H1 (cell line): ENCODE measurements around the gene GGN. TPM values are rescaled to one million over a fixed set of nuclear protein-coding genes. Genes with fewer than 3 reads are reported as not detected.
A peak's percentile ranks its signal among the peaks of the same experiment; 100 is the strongest.

Source experiments
- CTCF ChIA-PET: fragments of 300-600 bp; sonication (Branson Sonifier 250); formaldehyde crosslinking; loops from one replicate; lab custom pipeline; 2021; ENCODE audit not compliant: partially characterized antibody; lab: Charles Lee
- POLR2A ChIA-PET: fragments of 300-600 bp; sonication (Branson Sonifier 250); formaldehyde crosslinking; loops from one replicate; lab custom pipeline; 2021; ENCODE audit warnings: inconsistent platforms; ENCODE audit not compliant: partially characterized antibody; lab: Charles Lee
- DNase-seq, 2 experiments: peaks; one replicate each; pipeline versions ENCODE4 v3.0.0 to v3.0.0-alpha.2; 2010 to 2022; ENCODE audit warnings: low spot score in 2 of 2, low read depth in 1 of 2, mixed read lengths in 1 of 2
- FAIRE-seq: peaks from 2 replicates; lab custom pipeline; 2011; peaks lifted over from hg19 to GRCh38; lab: Jason Lieb, UNC
- H2AFZ ChIP-seq: 2 replicates; pipeline ENCODE4 v1.8.1; 2012; ENCODE audit warnings: low read length, inconsistent platforms
- H2AK5ac ChIP-seq: 2 replicates; pipeline ENCODE4 v1.6.1; 2013; ENCODE audit warnings: low read depth, low read length
- H2BK120ac ChIP-seq: replicated peaks from 2 replicates; pipeline ENCODE3; 2013; ENCODE audit warnings: low read depth, low read length, inconsistent platforms
- H2BK12ac ChIP-seq: 2 replicates; pipeline ENCODE4 v1.6.1; 2013; ENCODE audit warnings: low read depth, low read length
- H2BK15ac ChIP-seq: 2 replicates; pipeline ENCODE4 v1.6.1; 2013; ENCODE audit warnings: low read length
- H2BK20ac ChIP-seq: 2 replicates; pipeline ENCODE4 v1.6.1; 2013; ENCODE audit warnings: low read length
- H2BK5ac ChIP-seq: 2 replicates; pipeline ENCODE4 v1.6.1; 2013; ENCODE audit warnings: low read depth, low read length
- H3K14ac ChIP-seq: 2 replicates; pipeline ENCODE4 v1.6.1; 2013; ENCODE audit warnings: inconsistent platforms; ENCODE audit not compliant: insufficient read length
- H3K18ac ChIP-seq: 2 replicates; pipeline ENCODE4 v1.6.1; 2013; ENCODE audit warnings: low read length; ENCODE audit errors: extremely low read depth
- H3K23ac ChIP-seq: 2 replicates; pipeline ENCODE4 v1.6.1; 2013; ENCODE audit warnings: inconsistent platforms; ENCODE audit not compliant: insufficient read length
- H3K23me2 ChIP-seq: 2 replicates; pipeline ENCODE4 v1.6.1; 2013; ENCODE audit warnings: low read depth, low read length
- H3K27ac ChIP-seq: 2 replicates; pipeline ENCODE4 v1.6.1; 2011; ENCODE audit warnings: low read depth, low read length, inconsistent platforms
- H3K27me3 ChIP-seq, 4 experiments: replicated peaks in 1 of 4; 1 replicate in 1 of 4; 2 replicates in 3 of 4; pipeline versions ENCODE4 v1.6.1 to v1.8.1; 2011 to 2013; ENCODE audit warnings: low read length in 3 of 4, mild to moderate bottlenecking in 3 of 4, inconsistent platforms in 2 of 4, mixed read lengths in 2 of 4, moderate library complexity in 1 of 4; ENCODE audit not compliant: control insufficient read depth in 3 of 4, insufficient read depth in 3 of 4; ENCODE audit errors: extremely low read depth in 1 of 4
- H3K36me3 ChIP-seq, 4 experiments: 2 replicates each; pipeline versions ENCODE4 v1.6.1 to v1.8.1; 2011 to 2013; ENCODE audit warnings: mild to moderate bottlenecking in 4 of 4, low read length in 3 of 4, moderate library complexity in 2 of 4, control low read depth in 1 of 4, inconsistent platforms in 1 of 4; ENCODE audit not compliant: insufficient read depth in 4 of 4, control insufficient read depth in 2 of 4
- H3K4ac ChIP-seq: replicated peaks from 2 replicates; pipeline ENCODE3; 2013; ENCODE audit warnings: low read length, low read depth, mixed read lengths, inconsistent platforms; ENCODE audit not compliant: insufficient read length
- H3K4me1 ChIP-seq, 4 experiments: replicated peaks in 1 of 4; 1 replicate in 1 of 4; 2 replicates in 3 of 4; pipeline versions ENCODE4 v1.6.1 to v1.8.1; 2011 to 2013; ENCODE audit warnings: low read length in 3 of 4, inconsistent platforms in 2 of 4, mixed read lengths in 1 of 4; ENCODE audit not compliant: insufficient read depth in 4 of 4, control insufficient read depth in 3 of 4
- H3K4me2 ChIP-seq, 2 experiments: 2 replicates each; pipeline versions ENCODE4 v1.6.1 to v1.8.1; 2011 to 2013; ENCODE audit warnings: low read depth in 2 of 2, low read length in 2 of 2, control low read depth in 1 of 2, inconsistent platforms in 1 of 2, mild to moderate bottlenecking in 1 of 2; ENCODE audit not compliant: insufficient read depth in 1 of 2
- H3K4me3 ChIP-seq, 4 experiments: fragments of 200-600, 300-600 bp in 1 of 4; sonication (generic), shearing (Covaris generic), sonication (Bioruptor Twin) in 1 of 4; 2 replicates each; pipeline versions ENCODE4 v1.5.1 to v1.8.1; 2011 to 2016; ENCODE audit warnings: low read length in 4 of 4, low read depth in 3 of 4, control low read depth in 2 of 4, inconsistent platforms in 2 of 4, mild to moderate bottlenecking in 2 of 4, mixed read lengths in 1 of 4, moderate library complexity in 1 of 4; ENCODE audit not compliant: insufficient read depth in 2 of 4; ENCODE audit errors: extremely low read depth in 1 of 4
- H3K56ac ChIP-seq: replicated peaks from 2 replicates; pipeline ENCODE3; 2013; ENCODE audit warnings: low read depth, mild to moderate bottlenecking, mixed read lengths, low read length, inconsistent platforms; ENCODE audit not compliant: insufficient read length
- H3K79me1 ChIP-seq: 2 replicates; pipeline ENCODE4 v1.6.1; 2013; ENCODE audit warnings: low read depth, low read length, control low read depth
- H3K79me2 ChIP-seq, 2 experiments: 2 replicates each; pipeline versions ENCODE4 v1.6.1 to v1.8.1; 2012 to 2013; ENCODE audit warnings: low read length in 2 of 2, mild to moderate bottlenecking in 2 of 2, inconsistent platforms in 1 of 2; ENCODE audit not compliant: insufficient read depth in 2 of 2, control insufficient read depth in 1 of 2
- H3K9ac ChIP-seq, 4 experiments: replicated peaks in 1 of 4; 1 replicate in 1 of 4; 2 replicates in 3 of 4; pipeline versions ENCODE4 v1.6.1 to v1.8.1; 2011 to 2013; ENCODE audit warnings: low read depth in 3 of 4, low read length in 3 of 4, control low read depth in 2 of 4, mild to moderate bottlenecking in 2 of 4, moderate library complexity in 2 of 4, inconsistent platforms in 1 of 4; ENCODE audit errors: extremely low read depth in 1 of 4
- H3K9me3 ChIP-seq, 2 experiments: 2 replicates each; pipeline versions ENCODE4 v1.6.1 to v1.8.1; 2012 to 2013; ENCODE audit warnings: mild to moderate bottlenecking in 2 of 2, moderate library complexity in 2 of 2, control low read depth in 1 of 2, inconsistent platforms in 1 of 2, low read depth in 1 of 2, low read length in 1 of 2, mixed read lengths in 1 of 2; ENCODE audit not compliant: insufficient read depth in 2 of 2
- H4K20me1 ChIP-seq, 2 experiments: replicated peaks in 1 of 2; 2 replicates each; pipeline versions ENCODE3 to v1.8.1; 2011 to 2013; ENCODE audit warnings: inconsistent platforms in 2 of 2, low read length in 2 of 2, mild to moderate bottlenecking in 1 of 2; ENCODE audit not compliant: insufficient read depth in 2 of 2, control insufficient read depth in 1 of 2
- H4K5ac ChIP-seq: 2 replicates; pipeline ENCODE4 v1.6.1; 2013; ENCODE audit warnings: low read length, low read depth, mixed read lengths, inconsistent platforms; ENCODE audit not compliant: insufficient read length
- H4K8ac ChIP-seq: 2 replicates; pipeline ENCODE4 v1.8.0; 2013; ENCODE audit warnings: mild to moderate bottlenecking, moderate library complexity, low read length, inconsistent platforms; ENCODE audit not compliant: insufficient read depth; ENCODE audit errors: extremely low read depth
- H4K91ac ChIP-seq: replicated peaks from 2 replicates; pipeline ENCODE3; 2013; ENCODE audit warnings: low read length, mixed read lengths, inconsistent platforms; ENCODE audit not compliant: insufficient read length
- KDM1A ChIP-seq: fragments of 200-600, 300-600 bp; sonication (generic); IDR thresholded peaks from 2 replicates; pipeline ENCODE4 v1.7.1; 2016; ENCODE audit warnings: mild to moderate bottlenecking, low read length, borderline replicate concordance
- SP2 ChIP-seq: IDR thresholded peaks from 2 replicates; pipeline ENCODE4 v1.6.1; 2012; ENCODE audit warnings: mild to moderate bottlenecking, low read length, inconsistent platforms
- WGBS, 2 experiments: shearing (Covaris generic) in 1 of 2; methylation state at CpG; one replicate each; pipeline versions ENCODE4 v1.1.6 to v1.1.7; 2013 to 2015; ENCODE audit warnings: low lambda C conversion rate in 2 of 2, mixed read lengths in 2 of 2, inconsistent platforms in 1 of 2, low coverage in 1 of 2, missing lambda C conversion rate in 1 of 2; ENCODE audit not compliant: insufficient replicate concordance in 2 of 2, insufficient coverage in 1 of 2, insufficient read length in 1 of 2; ENCODE audit errors: extremely low coverage in 1 of 2, missing lambda C conversion rate in 1 of 2; 5-methylcytosine and 5-hydroxymethylcytosine counted together
- polyA plus RNA-seq, 7 experiments: library from polyadenylated mRNA; depleted of rRNA in 3 of 7; stranded (reverse) in 5 of 7; unstranded in 2 of 7; fragments of >200 nt in 5 of 7; fragments of 200-250 nt in 2 of 7; gene quantifications; 1 replicate in 5 of 7; 2 replicates in 1 of 7; 4 replicates in 1 of 7; pipeline versions ENCODE4 v1.2.1 to v1.2.3, GENCODE V29; 2011 to 2013; ENCODE audit warnings: missing spikeins in 2 of 7, mixed read lengths in 2 of 7
- total RNA-seq: library from RNA; stranded (reverse); fragmentation: NEBNext Ultra II Directional; extraction: Animal tissue kit (Norgen Biotek cat#: 25700); gene quantifications from 2 replicates; pipeline ENCODE4 v1.2.1, GENCODE V29; 2021

Gene GGN
- total and polyA plus RNA-seq, 2 of the 8 experiments (the other 6 are each of a cell fraction or from before 2014, with no cell fraction given): 0.47 to 1.2 TPM

DNA sequence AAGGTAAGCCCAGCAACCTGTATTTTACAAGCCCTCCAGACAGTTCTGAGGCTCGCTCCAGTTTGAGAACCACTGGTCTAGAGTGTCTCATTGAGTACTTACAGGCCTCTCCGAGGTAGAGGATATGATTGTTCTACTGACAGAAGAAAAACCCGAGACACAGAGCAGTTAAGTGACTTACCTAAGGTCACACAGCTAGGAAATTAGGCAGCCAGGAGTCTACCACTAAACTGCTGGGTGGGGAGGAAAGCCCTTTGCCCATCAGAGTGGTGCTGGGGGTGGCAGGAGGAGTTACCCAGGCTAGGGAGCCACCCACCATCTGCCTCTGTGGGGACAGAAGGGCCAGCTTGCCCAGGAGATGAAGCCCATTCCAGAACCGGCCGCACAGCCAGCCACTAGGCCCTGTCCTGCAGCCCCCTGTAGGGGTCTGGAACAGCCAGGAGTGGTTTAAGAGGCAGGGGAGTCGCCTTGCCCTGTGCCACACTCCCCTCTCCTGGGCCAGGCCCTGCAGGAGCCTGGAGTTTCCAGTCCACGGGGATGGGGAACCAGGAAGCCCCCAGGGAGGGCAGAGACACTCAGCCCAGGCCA is 37.5 kb upstream of the GGN start:
- Histone ChIP-seq H3K4me1 (peaks cover 4 to 8% (median 8%) of the 10 kb centered on the region in 4 experiments; a peak in 6 of 7 replicates), H2BK15ac (peak overlapping the region; percentile 72; the same call in 1 of the 2 replicates), H3K79me1 (no peaks in the 10 kb centered on the region), H2AK5ac (no peak overlapping the region), H3K36me3 (no peaks in the 10 kb centered on the region), H3K56ac (no peak overlapping the region), H3K79me2 (no peaks in the 10 kb centered on the region), H3K4me2 (peak overlapping the region; percentile 44 to 48; a peak in 3 of 4 replicates), H2BK120ac (peak overlapping the region; percentile 65), H2BK12ac (peak overlapping the region; percentile 29; the same call in 1 of the 2 replicates), H3K9ac (no peak overlapping the region), H4K91ac (peak overlapping the region; percentile 83), H3K23ac (no peak overlapping the region), H2AFZ (peak overlapping the region; percentile 62), H3K4ac (no peak overlapping the region), H4K8ac (peak overlapping the region; percentile 81), H2BK5ac (peak overlapping the region; percentile 79; the same call in 1 of the 2 replicates), H4K5ac (no peak overlapping the region), H4K20me1 (no peaks in the 10 kb centered on the region), H3K27ac (no peak overlapping the region), H3K23me2 (no peaks in the 10 kb centered on the region; the same call in 1 of the 2 replicates), H3K18ac (peak overlapping the region; percentile 87; the same call in 1 of the 2 replicates), H3K9me3 (no peaks in the 10 kb centered on the region), H3K4me3 (peak overlapping the region in 1 of 4 experiments; percentile 34; a peak in 1 of 8 replicates), H3K14ac (no peak overlapping the region), H2BK20ac (0 out of 2 replicates have a peak overlapping the region, but pooled peaks have one; percentile 61), H3K27me3 (no peaks in the 10 kb centered on the region)
- ChIA-PET CTCF (interaction anchor here (0.7 to 3.2 kb wide), 9 partner anchors 9 to 181 kb away, joined by 3 to 10 read pairs (median 4); partner anchors contain the start of gene FAM98C), POLR2A (interaction anchor here (0.7 to 2.0 kb wide), 5 partner anchors 10 to 35 kb away, joined by 3 to 9 read pairs (median 5); no protein-coding TSS in a partner anchor)
- WGBS, 2 experiments: 76% methylated on average over 7 of the region's 7 CpGs; no CpG with 5 or more reads in 1 of the 2 experiments
- TF ChIP-seq SP2: no peak
- TF ChIP-seq KDM1A: peak; percentile 70; the same call in 1 of the 2 replicates
- peak in 1 of 2 experiments; percentile 55 for DNase-seq
- no peak for FAIRE-seq
